D341Med (cell line): ENCODE data around the gene PLEKHG4.

ENCODE experiments used
- DNase-seq: peaks from one replicate; pipeline ENCODE4 v3.0.0; 2012; ENCODE audit warnings: low spot score

Gene PLEKHG4, protein sequence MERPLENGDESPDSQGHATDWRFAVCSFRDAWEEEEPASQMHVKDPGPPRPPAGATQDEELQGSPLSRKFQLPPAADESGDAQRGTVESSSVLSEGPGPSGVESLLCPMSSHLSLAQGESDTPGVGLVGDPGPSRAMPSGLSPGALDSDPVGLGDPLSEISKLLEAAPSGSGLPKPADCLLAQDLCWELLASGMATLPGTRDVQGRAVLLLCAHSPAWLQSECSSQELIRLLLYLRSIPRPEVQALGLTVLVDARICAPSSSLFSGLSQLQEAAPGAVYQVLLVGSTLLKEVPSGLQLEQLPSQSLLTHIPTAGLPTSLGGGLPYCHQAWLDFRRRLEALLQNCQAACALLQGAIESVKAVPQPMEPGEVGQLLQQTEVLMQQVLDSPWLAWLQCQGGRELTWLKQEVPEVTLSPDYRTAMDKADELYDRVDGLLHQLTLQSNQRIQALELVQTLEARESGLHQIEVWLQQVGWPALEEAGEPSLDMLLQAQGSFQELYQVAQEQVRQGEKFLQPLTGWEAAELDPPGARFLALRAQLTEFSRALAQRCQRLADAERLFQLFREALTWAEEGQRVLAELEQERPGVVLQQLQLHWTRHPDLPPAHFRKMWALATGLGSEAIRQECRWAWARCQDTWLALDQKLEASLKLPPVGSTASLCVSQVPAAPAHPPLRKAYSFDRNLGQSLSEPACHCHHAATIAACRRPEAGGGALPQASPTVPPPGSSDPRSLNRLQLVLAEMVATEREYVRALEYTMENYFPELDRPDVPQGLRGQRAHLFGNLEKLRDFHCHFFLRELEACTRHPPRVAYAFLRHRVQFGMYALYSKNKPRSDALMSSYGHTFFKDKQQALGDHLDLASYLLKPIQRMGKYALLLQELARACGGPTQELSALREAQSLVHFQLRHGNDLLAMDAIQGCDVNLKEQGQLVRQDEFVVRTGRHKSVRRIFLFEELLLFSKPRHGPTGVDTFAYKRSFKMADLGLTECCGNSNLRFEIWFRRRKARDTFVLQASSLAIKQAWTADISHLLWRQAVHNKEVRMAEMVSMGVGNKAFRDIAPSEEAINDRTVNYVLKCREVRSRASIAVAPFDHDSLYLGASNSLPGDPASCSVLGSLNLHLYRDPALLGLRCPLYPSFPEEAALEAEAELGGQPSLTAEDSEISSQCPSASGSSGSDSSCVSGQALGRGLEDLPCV

GRCh38 chr16:67279296-67280089 is at the start of gene PLEKHG4:
Gene PLEKHG4, plus strand, starts transcription at chr16:67279532. Its CDS starts 513 bp downstream, at chr16:67280045.
- peak; percentile 97 for DNase-seq

GRCh38 chr16:67229906-67230808 is 49.2 kb upstream of the PLEKHG4 start:
- DNase-seq, result no peak

DNA sequence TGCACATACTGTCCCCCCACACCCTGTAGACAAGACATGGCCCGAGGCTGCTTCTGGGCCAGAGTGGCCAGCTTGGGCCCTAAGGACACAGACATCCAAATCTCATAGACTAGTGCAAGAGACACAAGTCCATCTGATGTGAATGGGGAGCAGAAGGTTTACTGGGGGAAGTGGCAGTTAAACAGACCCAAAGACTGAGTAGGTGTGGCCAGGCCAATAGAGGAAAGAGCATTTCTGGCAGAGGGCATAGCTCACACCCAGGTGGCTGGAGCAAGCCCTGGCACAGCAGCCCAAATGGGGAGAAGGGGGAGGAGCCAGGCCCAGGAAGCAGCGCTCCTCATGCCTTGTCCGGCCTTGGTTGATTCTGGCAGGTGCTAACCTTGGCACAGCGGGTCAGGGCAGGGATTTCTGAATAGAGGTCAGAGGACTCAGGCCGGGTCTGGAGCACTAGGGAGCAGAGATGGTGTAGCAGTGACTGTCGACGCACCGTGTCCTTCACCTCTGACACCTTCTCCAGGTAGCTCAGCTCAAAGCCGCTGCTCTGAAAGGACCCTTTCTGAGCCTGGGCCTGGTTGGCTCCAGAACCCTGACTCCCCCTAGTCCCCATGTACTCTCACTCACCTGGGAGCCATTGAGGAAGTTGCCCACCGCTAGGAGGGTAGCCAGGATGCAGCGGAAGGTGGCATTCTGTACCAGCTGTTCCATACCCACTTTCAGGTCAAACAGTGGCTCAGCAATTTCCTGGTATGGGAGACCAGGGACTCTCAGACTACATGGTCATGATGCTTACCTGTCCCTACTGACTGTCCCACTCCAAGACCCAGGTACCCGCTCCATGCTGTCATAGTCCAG is 48.3 kb upstream of the PLEKHG4 start:
- DNase-seq, result no peak

DNA sequence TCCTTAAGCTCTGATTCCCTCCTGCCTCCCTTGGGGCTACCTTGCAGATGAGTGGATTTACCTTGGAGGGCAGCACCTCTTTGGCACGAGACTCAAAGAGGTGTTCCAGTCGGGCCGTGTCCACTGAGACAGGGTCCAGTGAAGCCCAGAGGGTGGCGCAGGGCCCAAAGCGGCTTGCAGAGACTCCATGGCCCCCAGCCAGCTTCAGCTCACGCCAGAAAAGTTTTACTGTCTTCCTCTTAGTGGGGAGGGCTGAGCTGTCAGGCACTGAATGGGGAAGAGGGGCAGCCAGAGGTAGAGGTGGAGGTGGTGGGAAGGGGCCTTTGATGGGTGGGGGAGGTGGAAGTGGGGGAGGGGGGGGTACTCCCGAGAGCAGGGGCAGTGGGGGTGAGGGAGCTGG is 45.7 kb upstream of the PLEKHG4 start:
- no peak for DNase-seq

DNA sequence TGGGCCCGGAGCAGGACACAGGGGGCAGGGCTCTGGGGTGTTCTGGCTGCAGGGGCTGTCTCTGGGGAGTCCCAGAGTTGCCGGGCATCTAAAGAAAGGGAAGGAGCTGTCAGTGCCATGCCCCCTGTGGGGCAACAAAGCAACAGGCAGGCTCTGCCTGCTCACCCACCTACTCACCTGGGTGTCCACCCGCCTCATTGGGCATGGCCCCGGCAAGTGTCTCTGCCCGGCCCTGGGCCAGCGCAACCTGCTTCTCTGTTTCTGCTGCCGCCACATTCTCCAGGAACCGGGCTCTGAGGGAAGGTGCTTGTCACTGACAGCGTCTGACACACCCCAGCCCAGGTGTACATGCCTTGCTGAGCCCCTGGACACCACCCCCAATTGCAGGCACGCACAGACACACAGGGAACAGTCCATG is 45.1 kb upstream of the PLEKHG4 start:
- DNase-seq, result no peak

DNA sequence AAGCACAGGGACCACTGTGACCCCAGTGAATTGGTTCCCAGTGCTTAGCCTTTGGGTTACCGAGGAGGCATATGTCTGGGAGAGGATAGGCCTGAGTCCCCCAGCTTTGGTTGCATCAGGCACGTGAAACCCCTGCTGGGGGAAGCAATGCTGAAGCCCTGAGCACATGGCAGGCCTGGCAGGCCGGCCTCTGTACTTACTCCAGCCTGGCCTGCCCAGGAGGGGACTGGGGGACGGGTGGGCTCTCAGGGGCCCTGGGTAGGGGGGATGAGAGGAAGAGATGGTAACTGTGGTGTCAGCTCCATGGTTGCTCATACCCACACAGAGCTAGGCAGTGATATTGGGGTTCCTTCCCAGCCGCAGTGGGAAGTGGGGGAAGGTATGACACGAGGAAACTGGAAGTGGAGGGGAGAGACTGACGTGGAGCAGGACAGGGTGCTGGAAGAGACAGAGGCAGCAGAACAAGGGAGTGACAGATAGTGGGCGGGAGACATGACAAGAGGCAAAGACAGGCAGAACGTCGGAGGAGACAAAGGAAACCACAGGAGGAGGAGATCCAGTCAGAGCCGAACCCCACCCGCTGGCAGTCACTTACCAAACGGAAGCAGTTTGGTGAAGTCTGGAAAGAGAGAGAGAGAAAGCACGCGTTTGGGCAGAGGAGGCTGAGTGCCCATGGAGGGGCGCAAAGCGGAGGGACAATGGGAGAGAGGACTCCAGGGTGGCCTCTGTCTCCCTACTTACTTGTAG is 43.3 kb upstream of the PLEKHG4 start:
- no peak for DNase-seq

- DNase-seq, result peak; percentile 86
Observed at GRCh38 chr16:67236563-67237395, 42.6 kb upstream of the PLEKHG4 start.

- no peak for DNase-seq
Observed at GRCh38 chr16:67237396-67238277, 41.7 kb upstream of the PLEKHG4 start.

DNA sequence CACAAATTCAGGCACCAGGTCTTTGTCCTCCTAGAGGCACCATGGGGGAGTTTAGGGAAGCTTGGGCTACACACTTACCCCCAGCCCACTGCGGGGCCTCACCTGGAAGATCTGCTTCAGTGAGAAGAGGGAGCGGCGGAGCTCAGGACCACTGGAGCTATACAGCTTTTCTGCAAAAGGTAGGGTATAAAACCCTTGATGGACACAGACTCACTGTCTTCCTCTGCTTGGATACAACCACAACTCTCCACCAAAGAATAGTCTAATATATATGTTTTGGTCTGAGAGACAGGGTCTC is 41.1 kb upstream of the PLEKHG4 start:
- DNase-seq, result no peak

GRCh38 chr16:67238806-67239470 is 40.4 kb upstream of the PLEKHG4 start:
- no peak for DNase-seq

- DNase-seq, result no peak
Observed at GRCh38 chr16:67240506-67240905, 38.8 kb upstream of the PLEKHG4 start.

- DNase-seq, result no peak
Observed at GRCh38 chr16:67241008-67241900, 38.1 kb upstream of the PLEKHG4 start.

DNA sequence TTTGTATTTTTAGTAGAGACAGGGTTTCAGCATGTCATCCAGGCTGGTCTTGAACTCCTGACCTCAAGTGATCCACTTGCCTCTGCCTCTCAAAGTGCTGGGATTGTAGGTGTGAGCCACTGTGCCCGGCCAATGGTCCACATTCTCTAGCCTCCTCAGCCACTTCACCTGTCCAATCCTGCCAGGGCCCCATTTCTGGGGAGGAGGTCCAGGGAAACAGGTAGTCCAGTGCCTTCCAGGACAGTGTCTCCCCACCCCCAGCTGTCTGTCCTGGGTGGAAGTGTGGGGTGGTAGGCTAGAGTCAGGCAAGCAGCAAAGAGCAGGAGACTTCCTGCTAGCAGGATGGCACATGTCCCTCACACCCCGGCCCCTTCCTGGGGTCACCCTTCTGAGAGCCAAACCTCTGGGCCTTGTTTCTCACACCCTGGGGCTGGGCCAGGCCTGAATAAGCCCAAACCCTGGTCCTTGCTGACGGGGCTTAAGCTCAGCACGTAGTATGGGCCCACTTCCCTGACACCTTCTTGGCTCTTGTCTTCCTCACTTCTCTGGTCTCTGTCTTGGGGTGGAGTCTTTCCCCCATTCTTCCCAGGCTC is 37.1 kb upstream of the PLEKHG4 start:
- DNase-seq, result no peak

DNA sequence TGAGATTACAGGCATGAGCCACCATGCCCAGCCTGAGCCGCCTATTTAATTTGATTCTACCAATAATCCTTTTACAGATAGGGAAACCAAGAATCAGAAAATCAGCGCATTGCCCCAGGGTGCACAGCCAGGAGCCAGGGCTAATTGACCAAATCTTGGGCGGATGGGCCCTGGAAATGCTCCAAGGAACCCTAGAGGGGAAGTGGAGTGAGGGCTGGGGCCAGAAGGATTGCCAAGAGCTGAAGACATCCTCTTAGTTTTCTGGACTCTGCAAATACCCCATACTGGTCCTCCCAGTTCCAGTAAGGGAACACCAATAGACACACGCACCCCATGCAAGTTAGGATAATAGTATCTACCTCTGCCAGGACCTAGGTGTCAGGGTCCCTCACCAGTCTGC is 35.9 kb upstream of the PLEKHG4 start:
- DNase-seq, result no peak
